HEK293T (cell line): ENCODE data around the gene TMEM131L.

Experiments used
- ARNT ChIP-seq: fragments of 450-650 bp; IDR thresholded peaks from 2 replicates; pipeline ENCODE4 v1.6.1; 2017; ENCODE audit warnings: mild to moderate bottlenecking
- BHLHE40 ChIP-seq: fragments of 450-650 bp; IDR thresholded peaks from 2 replicates; pipeline ENCODE4 v1.6.1; 2016; ENCODE audit warnings: mild to moderate bottlenecking, moderate library complexity, borderline replicate concordance
- ELF4 ChIP-seq: fragments of 450-650 bp; IDR thresholded peaks from 2 replicates; pipeline ENCODE4 v1.6.1; 2017; ENCODE audit warnings: antibody characterized with exemption
- FOXM1 ChIP-seq: fragments of 450-650 bp; IDR thresholded peaks from 2 replicates; pipeline ENCODE4 v1.6.1; 2017; ENCODE audit warnings: mild to moderate bottlenecking, borderline replicate concordance
- HDGF ChIP-seq: fragments of 450-650 bp; IDR thresholded peaks from 2 replicates; pipeline ENCODE4 v1.6.1; 2017; ENCODE audit warnings: antibody characterized with exemption, borderline replicate concordance
- L3MBTL2 ChIP-seq: fragments of 450-650 bp; conservative IDR thresholded peaks from 2 replicates; pipeline ENCODE4 v1.6.1; 2016; ENCODE audit warnings: mild to moderate bottlenecking
- NFRKB ChIP-seq: fragments of 450-650 bp; IDR thresholded peaks from 2 replicates; pipeline ENCODE4 v1.6.1; 2016; ENCODE audit warnings: mild to moderate bottlenecking, moderate library complexity
- SP1 ChIP-seq: fragments of 450-650 bp; IDR thresholded peaks from 2 replicates; pipeline ENCODE4 v1.6.1; 2017
- SUZ12 ChIP-seq: fragments of 450-650 bp; IDR thresholded peaks from 2 replicates; pipeline ENCODE4 v1.6.1; 2016; ENCODE audit warnings: mild to moderate bottlenecking

- no peak for TF ChIP-seq L3MBTL2
- no peak for TF ChIP-seq HDGF
- no peak for TF ChIP-seq ELF4
- no peak for TF ChIP-seq BHLHE40
- TF ChIP-seq FOXM1 = no peak
- TF ChIP-seq SP1 = no peak
- TF ChIP-seq NFRKB = no peak
- no peak for TF ChIP-seq SUZ12
- TF ChIP-seq ARNT = no peak
These were observed 110.9 kb downstream of the TMEM131L start for GRCh38 chr4:153577053-153577452.
